Cerebellar nuclear complex (tissue), 1 donor: ENCODE measurements around the gene TRIM73.
"Not testable (repeated sequence)": the region's sequence is repeated elsewhere in the genome, so short reads cannot be mapped to it uniquely, and the experiment has no call there.

ENCODE experiments used
- DNase-seq, 2 experiments: peaks; one replicate each; lab custom pipeline; 2025; lab: John Stamatoyannopoulos, UW

Gene TRIM73

GRCh38 chr7:75395329-75395728 lies at the start of gene TRIM73:
Gene TRIM73 (plus strand): TSS chr7:75395629. CDS start chr7:75398934, 3,305 bp downstream.
- DNase-seq: not testable (repeated sequence)

DNA sequence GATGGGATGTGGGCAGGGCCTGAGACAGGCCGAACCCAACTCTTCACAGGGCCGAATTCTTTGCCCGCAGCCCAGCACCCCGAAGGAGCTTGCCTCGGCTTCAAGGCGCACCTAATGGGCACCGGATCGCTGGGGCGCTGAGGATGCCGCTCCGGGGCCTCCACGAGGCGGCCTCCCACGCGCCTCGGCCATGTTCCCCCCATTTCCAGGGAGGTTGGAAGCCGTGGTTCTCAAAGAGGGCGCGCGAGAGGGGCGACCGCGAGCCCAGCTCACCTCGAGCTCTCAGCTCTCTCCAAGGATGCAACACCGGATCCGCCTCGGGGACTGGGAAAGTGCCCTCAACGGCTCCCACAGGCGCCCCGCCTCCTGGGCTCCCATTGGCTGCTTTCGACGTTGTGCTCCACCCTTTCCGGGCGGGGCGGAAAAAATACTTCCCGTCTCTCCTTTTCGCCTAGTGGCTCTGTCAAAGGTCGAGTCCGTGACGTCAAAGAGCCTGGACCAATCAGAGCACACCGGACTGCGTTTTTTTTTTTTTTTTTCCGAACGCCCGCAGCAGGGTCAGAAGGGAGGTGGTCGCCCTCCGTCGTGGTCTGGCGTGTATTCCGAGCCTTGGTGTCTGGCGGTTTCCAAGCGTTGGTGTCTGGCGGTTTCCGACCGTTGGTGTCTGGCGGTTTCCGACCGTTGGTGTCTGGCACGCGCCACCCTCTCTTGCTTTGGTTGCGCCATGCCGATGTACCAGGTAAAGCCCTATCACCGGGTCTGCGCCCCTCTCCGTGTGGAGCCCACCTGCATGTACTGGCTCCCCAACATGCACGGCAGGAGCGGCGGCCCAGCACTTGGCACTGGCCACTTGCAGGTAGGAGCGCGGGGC lies 36.5 kb upstream of the TRIM73 start:
- DNase-seq: not testable (repeated sequence)

DNA sequence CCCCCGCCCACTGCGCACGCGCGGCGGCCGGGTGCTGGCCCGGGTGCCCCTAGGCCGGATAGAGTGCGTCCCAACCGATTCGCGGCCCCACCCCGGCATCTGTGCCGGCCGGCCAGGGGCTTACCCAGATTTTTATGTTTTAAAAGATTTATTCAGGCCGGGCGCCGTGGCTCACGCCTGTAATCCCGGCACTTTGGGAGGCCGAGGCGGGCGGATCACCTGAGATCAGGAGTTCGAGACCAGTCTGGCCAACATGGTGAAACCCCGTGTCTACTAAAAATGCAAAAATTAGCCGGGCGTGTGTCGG lies 35.9 kb upstream of the TRIM73 start:
- DNase-seq: not testable (repeated sequence)

- not testable (repeated sequence) for DNase-seq
Measured at GRCh38 chr7:75364079-75364478, 31.4 kb upstream of the TRIM73 start.

DNA sequence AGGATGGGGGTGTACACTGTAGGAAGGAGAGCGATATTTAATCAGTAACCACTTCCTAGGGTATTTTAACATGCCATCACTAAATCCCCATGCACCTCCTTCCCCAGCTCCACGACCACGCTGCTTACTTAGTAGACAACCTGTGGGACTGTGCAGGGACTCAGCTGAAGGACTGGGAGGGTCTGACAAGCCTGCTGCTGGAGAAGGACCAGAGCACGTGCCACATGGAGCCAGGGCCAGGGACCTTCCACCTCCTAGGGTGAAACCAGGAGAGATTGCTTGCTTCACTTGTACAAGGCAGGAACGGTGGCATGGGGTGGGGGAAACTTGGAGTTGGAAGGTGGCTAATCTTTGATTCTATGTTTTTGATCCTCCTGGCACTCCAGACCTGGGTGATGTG lies 28.8 kb upstream of the TRIM73 start:
- DNase-seq: not testable (repeated sequence)

GRCh38 chr7:75367313-75367712 lies 28.1 kb upstream of the TRIM73 start:
- DNase-seq: not testable (repeated sequence)

DNA sequence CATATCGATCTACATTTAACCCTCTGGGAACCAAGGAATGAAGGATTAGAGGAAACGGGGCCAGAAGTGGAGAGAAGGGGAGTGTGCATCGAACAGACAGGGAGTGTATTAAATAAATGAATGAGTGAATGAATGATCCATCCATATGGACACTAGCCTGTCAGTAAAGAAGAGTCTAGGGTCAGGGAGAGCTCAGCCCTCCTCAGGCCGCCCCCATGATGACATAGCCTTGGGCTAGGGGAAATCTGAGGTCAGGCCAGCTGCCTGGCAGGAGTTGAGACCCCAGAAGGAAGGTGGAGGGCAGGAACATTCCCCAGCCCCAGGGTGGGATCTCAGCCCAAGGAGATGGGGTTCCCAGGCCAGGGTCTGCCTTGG lies 21.3 kb upstream of the TRIM73 start:
- DNase-seq: not testable (repeated sequence)

DNA sequence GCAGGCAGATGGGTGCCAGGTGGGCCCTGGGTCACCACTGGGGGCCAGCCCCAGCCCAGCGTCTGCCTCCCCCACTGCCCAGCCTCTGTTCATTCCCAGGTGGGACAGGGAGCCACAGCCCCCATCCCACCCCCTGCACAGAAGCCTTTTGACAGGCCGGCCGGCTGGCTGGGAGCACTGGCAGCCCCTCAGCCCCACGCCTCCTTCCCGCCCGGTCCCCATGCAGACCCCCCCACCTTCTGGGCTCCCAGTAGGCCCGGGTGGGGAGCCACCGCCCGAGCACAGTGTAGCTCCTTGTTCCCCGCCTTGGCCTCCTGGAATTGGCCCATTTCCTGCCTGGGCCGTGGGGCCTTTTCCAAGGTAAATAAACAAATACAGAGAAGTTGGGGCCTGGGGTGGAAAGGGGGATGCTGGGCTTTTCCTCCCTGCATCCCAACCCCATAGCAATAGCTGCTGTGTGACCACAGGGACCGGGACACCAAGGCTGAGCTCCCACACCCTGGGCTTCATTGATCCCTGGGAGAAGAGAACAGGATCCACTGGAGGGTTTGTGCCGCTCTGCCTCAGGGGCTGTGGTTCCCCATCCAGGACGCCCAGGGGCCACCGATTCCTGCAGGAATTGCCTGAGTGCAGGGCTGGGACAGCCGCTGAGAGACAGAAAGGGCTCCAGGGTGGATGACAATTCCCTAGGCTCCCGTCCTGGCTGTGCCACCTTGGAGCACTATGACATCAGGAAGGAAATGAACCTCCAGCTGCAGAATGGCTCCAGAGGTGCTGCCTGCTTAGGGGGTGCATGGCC lies 20.7 kb upstream of the TRIM73 start:
- not testable (repeated sequence) for DNase-seq

- not testable (repeated sequence) for DNase-seq
Measured at GRCh38 chr7:75393194-75393593, 2.2 kb upstream of the TRIM73 start.

DNA sequence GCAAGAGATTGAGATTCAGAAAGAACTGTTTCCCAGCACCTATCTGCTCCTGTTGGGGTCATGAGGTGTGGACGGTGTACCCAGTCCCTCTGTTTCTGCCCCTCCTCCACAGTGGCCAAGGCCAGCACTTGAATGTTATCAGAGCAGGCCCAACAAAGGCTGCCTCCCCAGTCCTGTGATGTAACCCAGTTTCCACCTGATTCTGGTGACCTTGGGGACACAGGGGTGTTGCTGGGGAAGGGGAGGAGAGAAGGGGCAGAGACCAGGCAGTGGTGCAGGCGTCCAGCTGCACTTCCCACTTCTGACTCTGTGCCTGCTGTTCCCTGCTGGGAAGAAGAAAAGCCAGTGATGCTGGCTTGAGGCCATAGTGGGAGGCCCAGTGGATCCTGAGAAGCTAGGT lies 2.4 kb downstream of the TRIM73 start:
- not testable (repeated sequence) for DNase-seq

DNA sequence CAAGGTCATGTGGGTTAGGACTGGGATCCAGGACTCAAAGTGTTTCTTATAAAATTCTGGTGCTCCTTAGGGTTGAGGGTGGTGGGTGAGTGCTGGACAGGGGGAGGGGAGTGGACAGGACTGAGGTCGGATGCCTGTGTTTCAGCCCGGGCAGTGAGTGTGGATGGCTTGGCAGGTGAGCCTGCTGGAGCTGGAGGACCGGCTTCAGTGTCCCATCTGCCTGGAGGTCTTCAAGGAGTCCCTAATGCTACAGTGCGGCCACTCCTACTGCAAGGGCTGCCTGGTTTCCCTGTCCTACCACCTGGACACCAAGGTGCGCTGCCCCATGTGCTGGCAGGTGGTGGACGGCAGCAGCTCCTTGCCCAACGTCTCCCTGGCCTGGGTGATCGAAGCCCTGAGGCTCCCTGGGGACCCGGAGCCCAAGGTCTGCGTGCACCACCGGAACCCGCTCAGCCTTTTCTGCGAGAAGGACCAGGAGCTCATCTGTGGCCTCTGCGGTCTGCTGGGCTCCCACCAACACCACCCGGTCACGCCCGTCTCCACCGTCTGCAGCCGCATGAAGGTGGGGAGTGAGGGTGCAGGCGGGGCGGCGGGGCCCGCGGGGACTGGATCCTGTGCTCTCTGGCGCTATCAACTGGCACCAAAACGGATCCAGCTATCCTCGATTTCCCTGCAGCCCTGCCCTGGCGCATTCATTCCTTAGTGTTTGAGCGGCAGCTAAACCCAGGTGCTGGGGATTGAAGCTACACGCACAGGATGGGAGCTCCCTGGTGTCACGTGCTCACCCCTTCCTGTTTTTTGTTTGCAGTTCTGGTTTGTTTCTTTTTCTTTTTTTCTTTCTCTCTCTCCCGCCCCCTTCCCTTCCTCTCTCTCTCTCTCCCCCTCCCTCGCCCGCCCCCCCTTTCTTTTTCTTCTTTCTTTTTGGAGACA lies 3.6 kb downstream of the TRIM73 start:
- not testable (repeated sequence) for DNase-seq

- not testable (repeated sequence) for DNase-seq
Measured at GRCh38 chr7:75400575-75400974, 5.1 kb downstream of the TRIM73 start.

DNA sequence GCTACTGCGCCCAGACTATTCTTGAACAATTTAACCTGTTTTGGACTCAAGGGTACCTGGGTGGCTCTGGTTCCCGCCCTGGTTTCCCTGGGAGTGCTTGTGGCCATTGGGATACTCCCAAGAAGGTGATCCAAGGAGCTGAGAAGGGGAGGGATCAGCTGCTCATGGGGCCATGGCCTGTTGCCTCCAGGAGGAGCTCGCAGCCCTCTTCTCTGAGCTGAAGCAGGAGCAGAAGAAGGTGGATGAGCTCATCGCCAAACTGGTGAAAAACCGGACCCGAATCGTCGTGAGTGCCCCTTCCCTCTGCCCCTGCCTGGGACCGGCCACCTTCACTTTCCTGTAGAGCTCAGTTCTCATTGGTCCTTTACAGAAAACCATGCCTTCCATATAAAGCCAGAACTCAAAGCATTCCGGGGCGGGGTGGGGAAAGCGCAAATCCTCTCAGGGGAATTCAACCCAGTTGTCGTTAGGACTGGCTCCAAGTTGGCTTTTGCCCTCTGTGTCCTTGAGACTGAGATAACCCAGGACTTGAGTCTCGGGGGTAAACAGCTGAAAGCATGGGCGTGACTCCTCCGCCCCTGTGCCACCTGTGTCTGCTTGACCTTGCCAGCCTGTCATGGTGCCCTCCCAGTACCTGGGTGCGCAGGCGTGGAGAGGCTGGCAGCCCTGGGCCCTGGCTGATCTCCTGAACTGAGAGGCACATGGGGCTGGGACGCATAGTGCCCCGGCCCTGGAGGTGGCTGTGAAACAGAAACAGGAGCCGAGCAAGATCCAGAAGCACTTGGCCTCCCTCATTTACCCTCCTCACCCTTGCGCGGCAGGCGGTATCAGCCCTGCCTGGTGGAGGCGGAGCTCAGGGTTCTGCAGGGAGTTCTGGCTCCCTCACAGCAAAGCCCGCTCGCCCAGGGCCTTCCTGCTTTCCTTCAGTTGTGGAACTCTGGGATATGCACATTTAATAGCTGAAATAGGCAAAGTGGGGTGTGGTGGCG lies 8.3 kb downstream of the TRIM73 start:
- not testable (repeated sequence) for DNase-seq

- not testable (repeated sequence) for DNase-seq
Measured at GRCh38 chr7:75404663-75405062, 9.2 kb downstream of the TRIM73 start.

DNA sequence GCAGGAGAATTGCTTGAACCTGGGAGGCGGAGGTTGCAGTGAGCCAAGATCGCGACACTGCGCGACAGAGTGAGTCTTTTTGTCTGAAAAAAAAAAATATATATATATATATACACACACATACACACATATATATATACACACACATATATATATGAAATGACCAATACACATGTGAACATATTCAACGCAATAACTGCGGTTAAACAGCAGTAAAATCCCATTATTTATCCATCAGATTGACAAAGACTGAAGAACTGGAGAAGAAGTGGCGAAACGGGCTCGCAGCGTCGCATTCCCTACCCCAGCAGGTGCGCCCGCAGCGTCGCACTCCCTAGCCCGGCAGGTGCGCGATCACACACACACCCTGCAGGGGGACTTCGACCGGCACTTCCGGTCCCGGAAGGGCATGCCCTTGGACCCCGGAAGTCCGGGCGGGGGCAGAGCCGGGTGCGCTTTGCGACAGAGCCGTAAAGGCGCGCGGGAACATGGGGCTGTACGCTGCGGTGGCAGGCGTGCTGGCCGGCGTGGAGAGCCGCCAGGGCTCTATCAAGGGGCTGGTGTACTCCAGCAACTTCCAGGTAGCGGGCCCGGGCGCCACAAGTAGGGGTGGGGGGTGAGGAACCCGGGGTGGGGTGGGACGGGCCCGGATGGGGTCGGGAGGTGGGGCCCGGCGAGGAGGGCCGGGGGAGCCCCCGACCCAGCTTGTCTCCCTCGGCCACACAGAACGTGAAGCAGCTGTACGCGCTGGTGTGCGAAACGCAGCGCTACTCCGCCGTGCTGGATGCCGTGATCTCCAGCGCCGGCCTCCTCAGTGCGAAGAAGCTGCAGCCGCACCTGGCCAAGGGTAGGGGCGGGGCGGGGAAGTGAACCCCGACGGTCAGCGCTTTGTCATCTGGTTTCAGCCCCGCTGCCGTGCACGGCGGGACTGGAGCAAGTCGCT lies 14.7 kb downstream of the TRIM73 start:
- DNase-seq: not testable (repeated sequence)

DNA sequence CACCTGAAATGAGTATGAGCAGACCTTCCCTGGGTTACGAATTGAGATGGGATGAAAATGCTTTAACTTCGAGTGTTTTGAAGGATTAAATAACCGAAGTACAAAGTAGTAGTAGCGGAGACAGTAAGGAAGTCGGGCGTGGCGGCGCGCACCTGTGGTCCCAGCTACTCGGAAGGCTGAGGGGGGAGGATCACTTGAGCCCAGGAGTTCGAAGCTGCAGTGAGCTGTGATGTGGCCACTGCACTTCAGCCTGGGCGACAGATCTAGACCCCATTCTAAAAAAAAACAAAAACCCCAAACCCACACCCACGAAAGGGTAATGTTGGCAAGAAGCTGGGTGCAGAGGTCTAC lies 15.4 kb downstream of the TRIM73 start:
- not testable (repeated sequence) for DNase-seq

DNA sequence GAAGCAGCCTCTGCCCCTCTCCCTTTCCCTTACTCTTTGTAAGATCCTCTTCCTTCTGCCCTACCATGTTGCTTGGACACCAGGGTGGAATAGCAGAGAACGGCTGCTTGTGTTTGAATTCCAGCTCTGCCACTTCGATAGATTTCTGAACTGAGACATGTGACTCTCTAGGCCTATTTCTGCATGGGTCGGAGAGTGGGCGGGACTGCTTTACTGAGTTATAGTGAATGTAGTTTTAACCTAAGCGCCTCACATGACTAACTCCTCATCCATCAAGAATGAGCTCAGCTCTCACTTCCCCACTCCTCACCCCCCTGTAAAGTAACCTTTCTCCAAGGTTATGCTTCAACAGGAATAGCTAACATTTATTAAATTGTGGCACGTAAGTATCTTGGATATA lies 18.8 kb downstream of the TRIM73 start:
- not testable (repeated sequence) for DNase-seq

GRCh38 chr7:75414708-75415427 lies 19.4 kb downstream of the TRIM73 start:
- DNase-seq: not testable (repeated sequence)

- DNase-seq: not testable (repeated sequence)
Measured at GRCh38 chr7:75415428-75415817, 20.0 kb downstream of the TRIM73 start.
